ENCODE data around the gene MRFAP1L1.
A peak's percentile ranks its signal among the peaks of the same experiment; 100 is the strongest.
"Not testable (repeated sequence)": the region's sequence is repeated elsewhere in the genome, so short reads cannot be mapped to it uniquely, and the experiment has no call there.

MRFAP1L1 gene

GRCh38 chr4:6733358-6734164, 23.9 kb upstream of the MRFAP1L1 start:
- DNase-seq, result no peak

GRCh38 chr4:6732441-6733357, 23.0 kb upstream of the MRFAP1L1 start:
- peak; percentile 9 for DNase-seq

- DNase-seq, result no peak
Observed at GRCh38 chr4:6731780-6732179, 22.1 kb upstream of the MRFAP1L1 start.

- no peak for DNase-seq
Observed at GRCh38 chr4:6731318-6731675, 21.6 kb upstream of the MRFAP1L1 start.

GRCh38 chr4:6730603-6731317, 21.1 kb upstream of the MRFAP1L1 start:
- DNase-seq, result no peak

GRCh38 chr4:6728320-6729029, 18.8 kb upstream of the MRFAP1L1 start:
- no peak for DNase-seq

GRCh38 chr4:6727943-6728250, 18.2 kb upstream of the MRFAP1L1 start:
- DNase-seq, result no peak

- no peak for DNase-seq
Observed at GRCh38 chr4:6727081-6727942, 17.6 kb upstream of the MRFAP1L1 start.

- DNase-seq, result not testable (repeated sequence)
Observed at GRCh38 chr4:6725427-6725961, 15.8 kb upstream of the MRFAP1L1 start.

GRCh38 chr4:6724421-6725111, 14.9 kb upstream of the MRFAP1L1 start:
- no peak for DNase-seq

- no peak for DNase-seq
Observed at GRCh38 chr4:6723851-6724250, 14.2 kb upstream of the MRFAP1L1 start.

- DNase-seq, result no peak
Observed at GRCh38 chr4:6722891-6723290, 13.2 kb upstream of the MRFAP1L1 start.

- no peak for DNase-seq
Observed at GRCh38 chr4:6721121-6721520, 11.5 kb upstream of the MRFAP1L1 start.

GRCh38 chr4:6720202-6720699, 10.6 kb upstream of the MRFAP1L1 start:
- DNase-seq, result peak; percentile 72

- no peak for DNase-seq
Observed at GRCh38 chr4:6719611-6720179, 10.0 kb upstream of the MRFAP1L1 start.

- DNase-seq, result no peak
Observed at GRCh38 chr4:6718932-6719610, 9.4 kb upstream of the MRFAP1L1 start.

GRCh38 chr4:6716958-6717655, 7.4 kb upstream of the MRFAP1L1 start:
- DNase-seq, result no peak

- peak; percentile 90 for DNase-seq
Observed at GRCh38 chr4:6716018-6716911, 6.6 kb upstream of the MRFAP1L1 start, which contains the start of gene BLOC1S4. BLOC1S4 (plus strand) TSS chr4:6716174; CDS start chr4:6716210, 36 bp downstream.

Data from CD4-positive, alpha-beta T cell treated with Interferon gamma for 1 hour (primary cell).